Measurements from ENCODE around the gene TNIP3. TPM values are rescaled to one million over a fixed set of nuclear protein-coding genes. Genes with fewer than 3 reads are reported as not detected.
A peak's percentile ranks its signal among the peaks of the same experiment; 100 is the strongest.

The TNIP3 gene
- total RNA-seq, 4 donors from 2014 or later, result 0.48 TPM; not detected in 3

GRCh38 chr4:121200795-121201472 is 36.8 kb upstream of the TNIP3 start:
- Histone ChIP-seq H3K4me3 (no peak overlapping the region), H3K36me3 (no peaks in the 10 kb centered on the region), H3K4me1 (no peaks in the 10 kb centered on the region), H3K27me3 (no peaks in the 10 kb centered on the region), H3K9me3 (no peaks in the 10 kb centered on the region), H3K27ac (no peak overlapping the region)
- intact Hi-C loops (cut with DNase I; ENCODE audit: low total_unique reads), result no loop called here
- TF ChIP-seq POLR2A (IDR thresholded peaks at IDR 0.05) (no peak), CTCF (IDR thresholded peaks at IDR 0.05) (no peak)
- no peak for DNase-seq

GRCh38 chr4:121199742-121200561 is 35.8 kb upstream of the TNIP3 start:
- no peak overlapping the region for H3K27ac ChIP-seq
- TF ChIP-seq CTCF (IDR thresholded peaks at IDR 0.05) (no peak), POLR2A (IDR thresholded peaks at IDR 0.05) (no peak)
- no peaks in the 10 kb centered on the region for H3K36me3 ChIP-seq
- no peaks in the 10 kb centered on the region for H3K9me3 ChIP-seq
- H3K4me3 ChIP-seq, result no peak overlapping the region
- H3K4me1 ChIP-seq, result no peaks in the 10 kb centered on the region
- H3K27me3 ChIP-seq, result no peaks in the 10 kb centered on the region
- intact Hi-C loops (cut with DNase I; ENCODE audit: low total_unique reads), result no loop called here
- no peak for DNase-seq

GRCh38 chr4:121198251-121198650 is 34.1 kb upstream of the TNIP3 start:
- intact Hi-C loops (cut with DNase I; ENCODE audit: low total_unique reads), result no loop called here
- no peaks in the 10 kb centered on the region for H3K9me3 ChIP-seq
- no peak overlapping the region for H3K27ac ChIP-seq
- TF ChIP-seq CTCF (IDR thresholded peaks at IDR 0.05), result no peak
- no peak for TF ChIP-seq POLR2A (IDR thresholded peaks at IDR 0.05)
- H3K4me1 ChIP-seq, result no peaks in the 10 kb centered on the region
- DNase-seq, result no peak
- no peaks in the 10 kb centered on the region for H3K36me3 ChIP-seq
- H3K27me3 ChIP-seq, result no peaks in the 10 kb centered on the region
- H3K4me3 ChIP-seq, result no peak overlapping the region

- Histone ChIP-seq H3K27ac (no peak overlapping the region), H3K9me3 (no peaks in the 10 kb centered on the region), H3K36me3 (no peaks in the 10 kb centered on the region), H3K4me3 (no peak overlapping the region), H3K4me1 (no peaks in the 10 kb centered on the region), H3K27me3 (no peaks in the 10 kb centered on the region)
- no peak for DNase-seq
- no peak for TF ChIP-seq CTCF (IDR thresholded peaks at IDR 0.05)
- TF ChIP-seq POLR2A (IDR thresholded peaks at IDR 0.05), result no peak
- intact Hi-C loops (cut with DNase I; ENCODE audit: low total_unique reads), result no loop called here
Measured at GRCh38 chr4:121195649-121196048, 31.5 kb upstream of the TNIP3 start.

GRCh38 chr4:121192480-121192879 is 28.4 kb upstream of the TNIP3 start:
- intact Hi-C loops (cut with DNase I; ENCODE audit: low total_unique reads), result no loop called here
- Histone ChIP-seq H3K4me3 (no peak overlapping the region), H3K36me3 (no peaks in the 10 kb centered on the region), H3K27ac (no peak overlapping the region), H3K9me3 (no peaks in the 10 kb centered on the region), H3K27me3 (no peaks in the 10 kb centered on the region), H3K4me1 (no peaks in the 10 kb centered on the region)
- DNase-seq, result no peak
- TF ChIP-seq POLR2A (IDR thresholded peaks at IDR 0.05), result no peak
- peak; percentile 32 to 44 (median 42) for TF ChIP-seq CTCF (IDR thresholded peaks at IDR 0.05)
